VCaP (cell line): Measurements from ENCODE around the gene PPY.
"Not testable (repeated sequence)": the region's sequence is repeated elsewhere in the genome, so short reads cannot be mapped to it uniquely, and the experiment has no call there.

ENCODE experiments used
- H3K27ac ChIP-seq: fragments of 450-650 bp; 2 replicates; pipeline ENCODE4 v1.5.1; 2017
- CTCF ChIP-seq: fragments of 450-650 bp; conservative IDR thresholded peaks from 2 replicates; pipeline ENCODE4 v1.5.1; 2017; ENCODE audit warnings: mild to moderate bottlenecking, moderate library complexity

Gene PPY

GRCh38 chr17:43898446-43898845, 43.8 kb downstream of the PPY start:
- H3K27ac ChIP-seq, result no peak overlapping the region
- no peak for TF ChIP-seq CTCF

GRCh38 chr17:43897831-43898230, 44.4 kb downstream of the PPY start:
- no peak for TF ChIP-seq CTCF
- no peak overlapping the region for H3K27ac ChIP-seq

- H3K27ac ChIP-seq, result not testable (repeated sequence)
These were observed 47.8 kb downstream of the PPY start for GRCh38 chr17:43894494-43894893.

GRCh38 chr17:43892647-43892952, 49.7 kb downstream of the PPY start:
- TF ChIP-seq CTCF, result no peak
- no peak overlapping the region for H3K27ac ChIP-seq

GRCh38 chr17:43891851-43892646, 50.2 kb downstream of the PPY start:
- no peak overlapping the region for H3K27ac ChIP-seq
- TF ChIP-seq CTCF, result no peak
